Panc1 (cell line): ENCODE results near the gene MAP3K6. TPM values are rescaled to one million over a fixed set of nuclear protein-coding genes. Genes with fewer than 3 reads are reported as not detected.

ENCODE experiments used
- ATAC-seq: fragments of 200-7000 bp; cut with Tn5 transposase; 2 replicates; pipeline ENCODE4 v1.9.1; 2020; ENCODE audit warnings: mild to moderate bottlenecking, moderate library complexity
- BruUV-seq: library from RNA; stranded (reverse); fragments of 400-500 nt; replicated peaks from 2 replicates; lab custom pipeline; 2021; lab: Mats Ljungman, UMichigan
- CTCF ChIA-PET: fragments of 300-600 bp; sonication (Branson Sonifier 250); formaldehyde crosslinking; loops from one replicate; lab custom pipeline; 2022; ENCODE audit warnings: antibody characterized with exemption; lab: Charles Lee
- POLR2A ChIA-PET: fragments of 300-600 bp; sonication (Branson Sonifier 250); formaldehyde crosslinking; loops from one replicate; lab custom pipeline; 2022; ENCODE audit warnings: antibody characterized with exemption; lab: Charles Lee
- DNase-seq: peaks from one replicate; pipeline ENCODE4 v3.0.0-alpha.2; 2010; ENCODE audit warnings: low read depth, low spot score
- H3K27ac ChIP-seq: 2 replicates; pipeline ENCODE4 v1.5.1; 2011; ENCODE audit warnings: mild to moderate bottlenecking, low read length, inconsistent platforms
- H3K27me3 ChIP-seq: fragments of 200-500 bp; sonication (Bioruptor generic); 2 replicates; pipeline ENCODE4 v1.6.0; 2014; ENCODE audit warnings: low read length, inconsistent platforms; ENCODE audit not compliant: control insufficient read depth, insufficient read depth
- H3K36me3 ChIP-seq: fragments of 200-500 bp; sonication (Bioruptor generic); 2 replicates; pipeline ENCODE4 v1.5.1; 2014; ENCODE audit warnings: inconsistent platforms, mild to moderate bottlenecking, low read length, moderate library complexity; ENCODE audit not compliant: control insufficient read depth, insufficient read depth
- H3K4me1 ChIP-seq: 2 replicates; pipeline ENCODE4 v1.5.1; 2011; ENCODE audit warnings: inconsistent platforms, mild to moderate bottlenecking, low read length, moderate library complexity; ENCODE audit not compliant: control insufficient read depth, insufficient read depth
- H3K4me3 ChIP-seq, 2 experiments: 2 replicates each; pipeline ENCODE4 v1.5.1; 2011 to 2012; ENCODE audit warnings: low read depth in 2 of 2, low read length in 2 of 2, mild to moderate bottlenecking in 2 of 2, inconsistent platforms in 1 of 2, moderate library complexity in 1 of 2
- H3K9me3 ChIP-seq: fragments of 200-500 bp; sonication (Bioruptor generic); 2 replicates; pipeline ENCODE4 v1.5.1; 2014; ENCODE audit warnings: low read depth, mild to moderate bottlenecking, inconsistent platforms, low read length, moderate library complexity; ENCODE audit not compliant: control insufficient read depth, insufficient read depth
- POLR2AphosphoS5 ChIP-seq: IDR thresholded peaks from 2 replicates; pipeline ENCODE4 v1.6.1; 2012; ENCODE audit warnings: mild to moderate bottlenecking, low read depth, low read length, moderate library complexity
- SIN3A ChIP-seq: IDR thresholded peaks from 2 replicates; pipeline ENCODE4 v1.6.1; 2012; ENCODE audit warnings: low read depth, mild to moderate bottlenecking, low read length, moderate library complexity, borderline replicate concordance; ENCODE audit not compliant: insufficient read depth
- TCF7L2 ChIP-seq: IDR thresholded peaks from 2 replicates; pipeline ENCODE4 v1.6.1; 2011; ENCODE audit warnings: mild to moderate bottlenecking, low read depth, low read length, inconsistent platforms
- in situ Hi-C: cut with HindIII; loops from 2 replicates; pipeline ENCODE4 v1.10.0; 2016; ENCODE audit warnings: low sequenced_read_pairs, low pct_unique_long_range_greater_than_20kb
- intact Hi-C: fragments of 100-400 bp; cut with micrococcal nuclease; formaldehyde crosslinking; loops from one replicate; pipeline ENCODE4 v1.10.0; 2022; ENCODE audit not compliant: unreplicated experiment
- total RNA-seq: library from RNA; stranded (reverse); gene quantifications from one replicate; pipeline ENCODE4 v1.2.1, GENCODE V29; 2021; ENCODE audit not compliant: unreplicated experiment
- TF ChIP-seq, protein P1 (sequence below): fragments of 450-650 bp; IDR thresholded peaks from 2 replicates; pipeline ENCODE4 v1.5.1; 2017; ENCODE audit warnings: mild to moderate bottlenecking
- TF ChIP-seq, protein P2 (sequence below), 2 experiments: IDR thresholded peaks; 2 replicates each; pipeline ENCODE4 v1.6.1; 2011 to 2012; ENCODE audit warnings: low read depth in 2 of 2, control low read depth in 1 of 2, low read length in 1 of 2, mild to moderate bottlenecking in 1 of 2, moderate library complexity in 1 of 2; ENCODE audit not compliant: insufficient read depth in 1 of 2

The MAP3K6 gene
- total RNA-seq, 1 experiment from 2014 or later = 56.9 TPM

DNA sequence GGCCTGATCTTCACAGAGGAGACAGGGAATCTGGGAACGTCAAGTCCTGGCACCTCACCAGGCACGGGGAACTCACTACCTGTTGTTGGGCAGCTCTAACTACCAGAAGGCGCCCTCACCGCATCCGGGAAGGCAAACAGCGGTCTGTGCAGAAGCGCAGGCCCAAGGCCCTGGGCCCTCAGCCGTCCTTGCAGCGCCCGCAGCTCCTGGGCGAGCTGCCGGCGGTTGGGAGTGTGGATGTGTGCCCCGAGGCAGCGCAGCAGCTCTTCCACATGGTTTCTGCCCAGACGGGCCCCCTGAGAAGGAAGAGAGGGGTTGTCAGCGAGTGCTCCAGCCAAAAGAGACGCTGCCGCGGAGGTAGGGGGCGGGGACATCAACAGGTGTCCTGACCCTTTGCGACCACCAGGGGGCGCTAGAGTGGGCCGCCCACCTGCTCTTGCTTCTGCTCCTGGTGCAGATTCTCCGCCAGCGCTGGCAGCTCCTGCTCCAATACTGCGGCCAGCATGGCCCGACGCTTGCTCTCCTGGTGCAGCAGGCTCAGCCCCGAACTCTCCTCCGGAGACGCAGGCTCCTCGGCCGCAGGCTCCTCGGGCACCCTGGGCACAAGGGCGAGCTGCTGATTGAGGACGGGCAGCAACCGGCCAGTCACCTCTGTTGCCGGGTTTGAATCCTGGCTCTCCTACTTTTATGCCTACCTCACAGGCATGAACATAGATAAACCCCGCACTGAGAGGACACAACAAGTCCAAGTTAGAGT is 9.3 kb downstream of the MAP3K6 start:
- DNase-seq (no peak), ATAC-seq (peak; percentile 83)
- H3K27ac ChIP-seq = no peak overlapping the region
- TF ChIP-seq, protein P1, sequence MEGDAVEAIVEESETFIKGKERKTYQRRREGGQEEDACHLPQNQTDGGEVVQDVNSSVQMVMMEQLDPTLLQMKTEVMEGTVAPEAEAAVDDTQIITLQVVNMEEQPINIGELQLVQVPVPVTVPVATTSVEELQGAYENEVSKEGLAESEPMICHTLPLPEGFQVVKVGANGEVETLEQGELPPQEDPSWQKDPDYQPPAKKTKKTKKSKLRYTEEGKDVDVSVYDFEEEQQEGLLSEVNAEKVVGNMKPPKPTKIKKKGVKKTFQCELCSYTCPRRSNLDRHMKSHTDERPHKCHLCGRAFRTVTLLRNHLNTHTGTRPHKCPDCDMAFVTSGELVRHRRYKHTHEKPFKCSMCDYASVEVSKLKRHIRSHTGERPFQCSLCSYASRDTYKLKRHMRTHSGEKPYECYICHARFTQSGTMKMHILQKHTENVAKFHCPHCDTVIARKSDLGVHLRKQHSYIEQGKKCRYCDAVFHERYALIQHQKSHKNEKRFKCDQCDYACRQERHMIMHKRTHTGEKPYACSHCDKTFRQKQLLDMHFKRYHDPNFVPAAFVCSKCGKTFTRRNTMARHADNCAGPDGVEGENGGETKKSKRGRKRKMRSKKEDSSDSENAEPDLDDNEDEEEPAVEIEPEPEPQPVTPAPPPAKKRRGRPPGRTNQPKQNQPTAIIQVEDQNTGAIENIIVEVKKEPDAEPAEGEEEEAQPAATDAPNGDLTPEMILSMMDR = peak; percentile 97
- TF ChIP-seq TCF7L2 = no peak
- TF ChIP-seq, protein P2, sequence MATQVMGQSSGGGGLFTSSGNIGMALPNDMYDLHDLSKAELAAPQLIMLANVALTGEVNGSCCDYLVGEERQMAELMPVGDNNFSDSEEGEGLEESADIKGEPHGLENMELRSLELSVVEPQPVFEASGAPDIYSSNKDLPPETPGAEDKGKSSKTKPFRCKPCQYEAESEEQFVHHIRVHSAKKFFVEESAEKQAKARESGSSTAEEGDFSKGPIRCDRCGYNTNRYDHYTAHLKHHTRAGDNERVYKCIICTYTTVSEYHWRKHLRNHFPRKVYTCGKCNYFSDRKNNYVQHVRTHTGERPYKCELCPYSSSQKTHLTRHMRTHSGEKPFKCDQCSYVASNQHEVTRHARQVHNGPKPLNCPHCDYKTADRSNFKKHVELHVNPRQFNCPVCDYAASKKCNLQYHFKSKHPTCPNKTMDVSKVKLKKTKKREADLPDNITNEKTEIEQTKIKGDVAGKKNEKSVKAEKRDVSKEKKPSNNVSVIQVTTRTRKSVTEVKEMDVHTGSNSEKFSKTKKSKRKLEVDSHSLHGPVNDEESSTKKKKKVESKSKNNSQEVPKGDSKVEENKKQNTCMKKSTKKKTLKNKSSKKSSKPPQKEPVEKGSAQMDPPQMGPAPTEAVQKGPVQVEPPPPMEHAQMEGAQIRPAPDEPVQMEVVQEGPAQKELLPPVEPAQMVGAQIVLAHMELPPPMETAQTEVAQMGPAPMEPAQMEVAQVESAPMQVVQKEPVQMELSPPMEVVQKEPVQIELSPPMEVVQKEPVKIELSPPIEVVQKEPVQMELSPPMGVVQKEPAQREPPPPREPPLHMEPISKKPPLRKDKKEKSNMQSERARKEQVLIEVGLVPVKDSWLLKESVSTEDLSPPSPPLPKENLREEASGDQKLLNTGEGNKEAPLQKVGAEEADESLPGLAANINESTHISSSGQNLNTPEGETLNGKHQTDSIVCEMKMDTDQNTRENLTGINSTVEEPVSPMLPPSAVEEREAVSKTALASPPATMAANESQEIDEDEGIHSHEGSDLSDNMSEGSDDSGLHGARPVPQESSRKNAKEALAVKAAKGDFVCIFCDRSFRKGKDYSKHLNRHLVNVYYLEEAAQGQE (IDR thresholded peaks at IDR 0.05; ENCODE audit: insufficient read depth in 1 of 2, low read depth in 2 of 2, low read length in 1 of 2) = 0 out of 4 replicates have a peak, but pooled peaks of 1 of the 2 experiments have one; percentile 12
- intact Hi-C loops (no loop called here), in situ Hi-C loops (no loop called here)
- POLR2A ChIA-PET = no interaction called here
- H3K36me3 ChIP-seq = no peaks in the 10 kb centered on the region; the same call in 1 of the 2 replicates
- H3K27me3 ChIP-seq = no peaks in the 10 kb centered on the region
- no peaks in the 10 kb centered on the region for H3K9me3 ChIP-seq
- CTCF ChIA-PET = interaction anchor here (0.5 to 2.2 kb wide), 6 partner anchors 9 to 411 kb away, joined by 3 to 12 read pairs (median 6); partner anchors contain the start of gene MAP3K6
- BruUV-seq = no TSS peak
- H3K4me3 ChIP-seq = no peak overlapping the region
- no peaks in the 10 kb centered on the region for H3K4me1 ChIP-seq

DNA sequence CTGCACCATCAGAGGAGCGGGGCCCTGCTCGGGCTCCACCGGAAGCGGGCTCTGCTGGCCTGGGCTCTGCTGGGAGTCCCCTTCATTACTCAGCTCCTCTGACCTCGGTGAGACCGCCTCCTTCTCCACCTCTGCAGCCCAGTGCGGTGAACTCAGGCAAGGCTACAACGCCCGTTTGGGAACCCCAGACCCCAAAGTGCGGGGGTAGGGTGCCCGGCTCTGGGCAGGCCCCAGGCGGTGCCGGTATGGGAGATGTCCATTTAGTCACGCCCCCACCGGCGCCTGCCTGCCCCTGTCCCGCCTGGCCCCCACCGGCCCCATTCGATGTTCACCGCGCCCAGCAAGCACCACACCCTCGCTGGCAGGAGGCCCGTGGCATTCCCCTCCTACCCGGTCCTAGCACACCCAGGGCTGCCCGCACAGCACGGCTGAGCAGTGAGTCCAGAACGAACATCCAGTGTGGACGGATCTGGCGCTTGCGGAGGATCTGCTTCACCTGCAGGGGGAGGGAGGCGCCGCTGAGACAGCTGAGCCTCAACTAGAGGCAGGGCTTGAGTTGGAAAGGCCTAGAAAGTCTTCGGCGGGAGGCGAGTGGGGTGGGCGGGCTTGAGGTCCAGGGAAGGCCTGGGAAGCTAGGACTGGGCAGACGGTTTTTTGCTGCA is 10.0 kb downstream of the MAP3K6 start:
- ATAC-seq = no peak
- Histone ChIP-seq H3K4me3 (no peak overlapping the region), H3K27ac (no peak overlapping the region), H3K27me3 (no peaks in the 10 kb centered on the region), H3K4me1 (no peaks in the 10 kb centered on the region; the same call in 1 of the 2 replicates), H3K9me3 (no peaks in the 10 kb centered on the region), H3K36me3 (no peaks in the 10 kb centered on the region; the same call in 1 of the 2 replicates)
- no TSS peak for BruUV-seq
- ChIA-PET POLR2A (no interaction called here), CTCF (interaction anchor here (0.5 to 2.2 kb wide), 4 partner anchors 9 to 412 kb away, joined by 5 to 12 read pairs (median 9); partner anchors contain the start of gene MAP3K6)
- DNase-seq = no peak
- TF ChIP-seq SIN3A (no peak), POLR2AphosphoS5 (no peak), TCF7L2 (no peak)
- TF ChIP-seq, protein P1 = no peak
- TF ChIP-seq, protein P2 (IDR thresholded peaks at IDR 0.05; ENCODE audit: insufficient read depth in 1 of 2, low read depth in 2 of 2, low read length in 1 of 2) = no peak
- intact Hi-C loops (no loop called here), in situ Hi-C loops (no loop called here)
